ENCODE data around the gene EYS. TPM values are rescaled to one million over a fixed set of nuclear protein-coding genes. Genes with fewer than 3 reads are reported as not detected.

EYS gene
- total and polyA plus RNA-seq, 2 donors from 2014 or later = not detected

DNA sequence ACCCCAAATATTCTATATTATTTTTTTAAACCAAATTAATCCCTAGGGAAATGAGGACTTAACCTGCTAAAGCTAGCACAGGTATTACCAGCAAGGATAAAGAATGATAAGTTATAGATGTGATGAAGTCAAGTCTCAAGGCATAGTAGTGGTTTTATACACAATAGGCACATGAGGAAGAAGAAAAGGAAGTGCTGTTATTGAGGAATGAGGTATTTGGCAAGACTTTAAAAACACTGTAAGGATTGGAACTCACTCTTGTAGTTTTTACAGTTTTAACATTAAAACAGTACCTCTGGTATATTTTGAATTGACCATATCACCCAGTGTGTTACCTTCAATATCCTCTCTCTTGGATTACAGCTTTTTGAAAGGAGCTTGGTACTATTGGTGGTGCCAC lies 2016.8 kb downstream of the EYS start:
- intact Hi-C loops (cut with DNase I) = no loop called here
- Histone ChIP-seq H3K9me3 (ENCODE audit: control insufficient read depth in 2 of 3, insufficient read depth in 1 of 3, low read length in 3 of 3) (no peaks in the 10 kb centered on the region), H3K9ac (ENCODE audit: low read length in 3 of 3) (no peak overlapping the region), H3K4me1 (ENCODE audit: control insufficient read depth in 2 of 3, insufficient read depth in 2 of 3, low read depth in 1 of 3, low read length in 3 of 3) (peaks cover 0 to 6% (median 0%) of the 10 kb centered on the region in 3 donors), H3K4me3 (ENCODE audit: low read length in 3 of 3) (no peak overlapping the region), H3K27ac (ENCODE audit: low read depth in 2 of 2, low read length in 2 of 2) (no peak overlapping the region), H3K36me3 (ENCODE audit: control insufficient read depth in 2 of 3, insufficient read depth in 3 of 3, low read length in 3 of 3) (peaks cover 0 to 4% (median 2%) of the 10 kb centered on the region in 3 donors), H3K27me3 (ENCODE audit: control insufficient read depth, insufficient read depth, low read length) (no peaks in the 10 kb centered on the region)
- FAIRE-seq (no peak), DNase-seq (no peak)
- TF ChIP-seq, protein P1, sequence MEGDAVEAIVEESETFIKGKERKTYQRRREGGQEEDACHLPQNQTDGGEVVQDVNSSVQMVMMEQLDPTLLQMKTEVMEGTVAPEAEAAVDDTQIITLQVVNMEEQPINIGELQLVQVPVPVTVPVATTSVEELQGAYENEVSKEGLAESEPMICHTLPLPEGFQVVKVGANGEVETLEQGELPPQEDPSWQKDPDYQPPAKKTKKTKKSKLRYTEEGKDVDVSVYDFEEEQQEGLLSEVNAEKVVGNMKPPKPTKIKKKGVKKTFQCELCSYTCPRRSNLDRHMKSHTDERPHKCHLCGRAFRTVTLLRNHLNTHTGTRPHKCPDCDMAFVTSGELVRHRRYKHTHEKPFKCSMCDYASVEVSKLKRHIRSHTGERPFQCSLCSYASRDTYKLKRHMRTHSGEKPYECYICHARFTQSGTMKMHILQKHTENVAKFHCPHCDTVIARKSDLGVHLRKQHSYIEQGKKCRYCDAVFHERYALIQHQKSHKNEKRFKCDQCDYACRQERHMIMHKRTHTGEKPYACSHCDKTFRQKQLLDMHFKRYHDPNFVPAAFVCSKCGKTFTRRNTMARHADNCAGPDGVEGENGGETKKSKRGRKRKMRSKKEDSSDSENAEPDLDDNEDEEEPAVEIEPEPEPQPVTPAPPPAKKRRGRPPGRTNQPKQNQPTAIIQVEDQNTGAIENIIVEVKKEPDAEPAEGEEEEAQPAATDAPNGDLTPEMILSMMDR (IDR thresholded peaks at IDR 0.05; ENCODE audit: borderline replicate concordance, extremely low read depth, insufficient read depth) = no peak

GRCh38 chr6:63689421-63689820 lies 2017.6 kb downstream of the EYS start:
- FAIRE-seq (no peak), DNase-seq (no peak)
- TF ChIP-seq, protein P1 (IDR thresholded peaks at IDR 0.05; ENCODE audit: borderline replicate concordance, extremely low read depth, insufficient read depth) = no peak
- Histone ChIP-seq H3K9ac (ENCODE audit: low read length in 3 of 3) (no peak overlapping the region), H3K27me3 (ENCODE audit: control insufficient read depth, insufficient read depth, low read length) (no peaks in the 10 kb centered on the region), H3K9me3 (ENCODE audit: control insufficient read depth in 2 of 3, insufficient read depth in 1 of 3, low read length in 3 of 3) (no peaks in the 10 kb centered on the region), H3K27ac (ENCODE audit: low read depth in 2 of 2, low read length in 2 of 2) (no peak overlapping the region), H3K4me1 (ENCODE audit: control insufficient read depth in 2 of 3, insufficient read depth in 2 of 3, low read depth in 1 of 3, low read length in 3 of 3) (peaks cover 0 to 6% (median 0%) of the 10 kb centered on the region in 3 donors), H3K36me3 (ENCODE audit: control insufficient read depth in 2 of 3, insufficient read depth in 3 of 3, low read length in 3 of 3) (peaks cover 0 to 12% (median 7%) of the 10 kb centered on the region in 3 donors), H3K4me3 (ENCODE audit: low read length in 3 of 3) (no peak overlapping the region)
- intact Hi-C loops (cut with DNase I) = no loop called here

DNA sequence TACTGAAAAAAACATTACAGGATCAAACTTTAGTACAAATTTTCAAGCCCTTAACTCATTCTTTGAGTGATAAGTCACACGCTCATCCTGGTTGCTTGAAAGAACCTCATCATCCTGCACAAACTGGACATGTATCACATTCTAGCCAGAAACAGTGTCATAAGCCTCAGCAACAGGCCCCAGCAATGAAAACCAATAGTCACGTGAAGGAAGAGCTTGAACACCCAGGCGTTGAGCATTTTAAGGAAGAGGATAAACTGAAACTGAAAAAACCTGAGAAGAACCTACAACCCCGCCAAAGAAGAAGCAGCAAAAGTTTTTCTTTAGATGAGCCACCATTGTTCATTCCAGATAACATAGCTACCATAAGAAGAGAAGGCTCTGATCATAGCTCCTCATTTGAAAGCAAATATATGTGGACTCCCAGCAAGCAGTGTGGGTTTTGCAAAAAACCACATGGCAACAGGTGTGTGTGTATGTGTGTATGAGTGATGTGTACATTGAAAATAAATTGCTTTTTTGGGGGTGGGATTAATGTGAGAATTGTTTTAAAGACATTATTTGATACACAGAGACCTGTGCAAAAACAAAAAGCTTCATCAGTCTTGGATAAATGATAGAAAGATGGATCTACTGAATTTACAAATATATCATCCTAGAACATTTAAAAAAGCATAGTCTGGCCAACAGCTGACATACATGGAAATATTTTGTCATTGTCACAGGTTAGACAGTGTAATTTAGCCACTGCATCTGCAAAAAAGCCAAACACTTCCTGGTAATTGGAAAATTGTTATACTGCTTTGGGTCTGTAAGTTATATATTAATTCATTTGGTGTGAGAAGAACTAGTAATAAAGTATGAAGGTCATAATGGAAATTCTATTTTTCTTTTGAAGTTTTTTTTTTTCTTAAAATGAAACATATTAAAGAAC lies 2021.3 kb downstream of the EYS start:
- TF ChIP-seq, protein P1 (IDR thresholded peaks at IDR 0.05; ENCODE audit: borderline replicate concordance, extremely low read depth, insufficient read depth) = no peak
- Histone ChIP-seq H3K27ac (ENCODE audit: low read depth in 2 of 2, low read length in 2 of 2) (no peak overlapping the region), H3K9ac (ENCODE audit: low read length in 3 of 3) (no peak overlapping the region), H3K27me3 (ENCODE audit: control insufficient read depth, insufficient read depth, low read length) (no peaks in the 10 kb centered on the region), H3K9me3 (ENCODE audit: control insufficient read depth in 2 of 3, insufficient read depth in 1 of 3, low read length in 3 of 3) (no peaks in the 10 kb centered on the region), H3K36me3 (ENCODE audit: control insufficient read depth in 2 of 3, insufficient read depth in 3 of 3, low read length in 3 of 3) (peaks cover 4 to 15% (median 8%) of the 10 kb centered on the region in 3 donors), H3K4me3 (ENCODE audit: low read length in 3 of 3) (no peak overlapping the region), H3K4me1 (ENCODE audit: control insufficient read depth in 2 of 3, insufficient read depth in 2 of 3, low read depth in 1 of 3, low read length in 3 of 3) (peaks cover 0 to 6% (median 0%) of the 10 kb centered on the region in 3 donors)
- no peak for DNase-seq
- peak; percentile 85 for FAIRE-seq
- intact Hi-C loops (cut with DNase I) = no loop called here

Measured in kidney (tissue), 14 donors.